H1 (cell line): ENCODE data around the gene PJVK. TPM values are rescaled to one million over a fixed set of nuclear protein-coding genes. Genes with fewer than 3 reads are reported as not detected.
A peak's percentile ranks its signal among the peaks of the same experiment; 100 is the strongest.

ENCODE experiments used
- HDAC6 ChIP-seq: IDR thresholded peaks from one replicate; pipeline ENCODE4 v1.7.1; 2012; ENCODE audit warnings: low read depth, mild to moderate bottlenecking, inconsistent platforms, low read length, moderate library complexity
- JUN ChIP-seq: IDR thresholded peaks from 2 replicates; pipeline ENCODE4 v1.6.1; 2011; ENCODE audit warnings: low read depth, mild to moderate bottlenecking, improper control_type of control experiment, low read length
- MAFK ChIP-seq: IDR thresholded peaks from 2 replicates; pipeline ENCODE4 v1.6.1; 2012; ENCODE audit warnings: low read depth, mild to moderate bottlenecking, improper control_type of control experiment, low read length
- polyA plus RNA-seq, 7 experiments: library from polyadenylated mRNA; depleted of rRNA in 3 of 7; stranded (reverse) in 5 of 7; unstranded in 2 of 7; fragments of >200 nt in 5 of 7; fragments of 200-250 nt in 2 of 7; gene quantifications; 1 replicate in 5 of 7; 2 replicates in 1 of 7; 4 replicates in 1 of 7; pipeline versions ENCODE4 v1.2.1 to v1.2.3, GENCODE V29; 2011 to 2013; ENCODE audit warnings: missing spikeins in 2 of 7, mixed read lengths in 2 of 7
- total RNA-seq: library from RNA; stranded (reverse); fragmentation: NEBNext Ultra II Directional; extraction: Animal tissue kit (Norgen Biotek cat#: 25700); gene quantifications from 2 replicates; pipeline ENCODE4 v1.2.1, GENCODE V29; 2021
- TF ChIP-seq, protein P1 (sequence below): fragments of 300-600 bp; sonication (generic); IDR thresholded peaks from 2 replicates; pipeline ENCODE4 v1.7.1; 2012; ENCODE audit warnings: low read length, moderate library complexity, mild to moderate bottlenecking, inconsistent platforms; ENCODE audit not compliant: insufficient replicate concordance
- TF ChIP-seq, protein P2 (sequence below): IDR thresholded peaks from 2 replicates; pipeline ENCODE4 v1.6.1; 2012; ENCODE audit warnings: low read length, inconsistent platforms
- TF ChIP-seq, protein P3 (sequence below): IDR thresholded peaks from 2 replicates; pipeline ENCODE4 v1.6.1; 2011; ENCODE audit warnings: low read length, improper control_type of control experiment

Gene PJVK
- total and polyA plus RNA-seq, 2 of the 8 experiments (the other 6 are each of a cell fraction or from before 2014, with no cell fraction given): 2.4 to 2.8 TPM

DNA sequence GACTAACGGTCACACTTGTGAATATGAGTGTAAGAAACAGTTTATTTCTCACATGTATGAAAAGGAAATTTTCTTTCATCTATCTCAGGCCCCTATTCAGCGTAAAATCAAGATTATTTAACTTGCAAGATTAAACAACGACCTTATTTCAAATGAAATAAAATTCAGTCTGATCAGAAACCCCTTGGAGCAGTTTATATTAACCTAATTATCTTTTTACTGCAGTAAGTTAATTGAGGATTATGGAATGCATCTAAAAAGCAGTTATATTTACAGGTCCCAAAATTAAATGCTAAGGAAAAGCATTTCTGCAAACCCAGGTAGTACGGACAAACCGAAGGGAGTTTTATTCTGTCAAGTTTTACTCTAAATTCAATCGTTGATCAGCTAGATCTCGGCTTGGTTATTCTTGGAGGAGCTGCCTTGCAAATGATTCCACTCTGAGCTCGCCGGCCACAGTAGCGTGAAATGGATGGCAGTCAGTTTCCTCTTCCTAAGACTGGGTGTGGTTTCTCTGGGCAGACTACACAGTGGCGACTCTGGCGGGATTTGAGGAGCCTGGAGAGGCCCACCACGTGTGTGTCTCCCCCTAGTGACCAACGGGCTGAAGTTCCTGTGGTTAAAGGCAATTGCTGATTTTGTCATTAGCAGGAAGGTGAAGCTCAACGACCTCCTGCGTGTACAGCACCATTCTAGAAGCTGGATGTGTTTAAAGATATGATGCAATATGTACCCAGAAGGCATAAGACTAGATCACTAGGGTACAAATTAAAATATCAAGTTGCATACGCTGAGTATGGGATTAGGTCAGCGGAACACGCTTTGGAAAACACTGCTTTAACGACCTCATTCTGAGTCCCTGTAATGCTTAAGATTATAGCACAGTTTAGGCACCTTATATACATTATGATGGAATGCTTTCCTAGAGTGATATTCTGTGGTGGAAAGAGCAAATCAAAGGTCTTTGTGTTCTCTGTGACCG lies 36.6 kb upstream of the PJVK start (continued):
- TF ChIP-seq, protein P1, sequence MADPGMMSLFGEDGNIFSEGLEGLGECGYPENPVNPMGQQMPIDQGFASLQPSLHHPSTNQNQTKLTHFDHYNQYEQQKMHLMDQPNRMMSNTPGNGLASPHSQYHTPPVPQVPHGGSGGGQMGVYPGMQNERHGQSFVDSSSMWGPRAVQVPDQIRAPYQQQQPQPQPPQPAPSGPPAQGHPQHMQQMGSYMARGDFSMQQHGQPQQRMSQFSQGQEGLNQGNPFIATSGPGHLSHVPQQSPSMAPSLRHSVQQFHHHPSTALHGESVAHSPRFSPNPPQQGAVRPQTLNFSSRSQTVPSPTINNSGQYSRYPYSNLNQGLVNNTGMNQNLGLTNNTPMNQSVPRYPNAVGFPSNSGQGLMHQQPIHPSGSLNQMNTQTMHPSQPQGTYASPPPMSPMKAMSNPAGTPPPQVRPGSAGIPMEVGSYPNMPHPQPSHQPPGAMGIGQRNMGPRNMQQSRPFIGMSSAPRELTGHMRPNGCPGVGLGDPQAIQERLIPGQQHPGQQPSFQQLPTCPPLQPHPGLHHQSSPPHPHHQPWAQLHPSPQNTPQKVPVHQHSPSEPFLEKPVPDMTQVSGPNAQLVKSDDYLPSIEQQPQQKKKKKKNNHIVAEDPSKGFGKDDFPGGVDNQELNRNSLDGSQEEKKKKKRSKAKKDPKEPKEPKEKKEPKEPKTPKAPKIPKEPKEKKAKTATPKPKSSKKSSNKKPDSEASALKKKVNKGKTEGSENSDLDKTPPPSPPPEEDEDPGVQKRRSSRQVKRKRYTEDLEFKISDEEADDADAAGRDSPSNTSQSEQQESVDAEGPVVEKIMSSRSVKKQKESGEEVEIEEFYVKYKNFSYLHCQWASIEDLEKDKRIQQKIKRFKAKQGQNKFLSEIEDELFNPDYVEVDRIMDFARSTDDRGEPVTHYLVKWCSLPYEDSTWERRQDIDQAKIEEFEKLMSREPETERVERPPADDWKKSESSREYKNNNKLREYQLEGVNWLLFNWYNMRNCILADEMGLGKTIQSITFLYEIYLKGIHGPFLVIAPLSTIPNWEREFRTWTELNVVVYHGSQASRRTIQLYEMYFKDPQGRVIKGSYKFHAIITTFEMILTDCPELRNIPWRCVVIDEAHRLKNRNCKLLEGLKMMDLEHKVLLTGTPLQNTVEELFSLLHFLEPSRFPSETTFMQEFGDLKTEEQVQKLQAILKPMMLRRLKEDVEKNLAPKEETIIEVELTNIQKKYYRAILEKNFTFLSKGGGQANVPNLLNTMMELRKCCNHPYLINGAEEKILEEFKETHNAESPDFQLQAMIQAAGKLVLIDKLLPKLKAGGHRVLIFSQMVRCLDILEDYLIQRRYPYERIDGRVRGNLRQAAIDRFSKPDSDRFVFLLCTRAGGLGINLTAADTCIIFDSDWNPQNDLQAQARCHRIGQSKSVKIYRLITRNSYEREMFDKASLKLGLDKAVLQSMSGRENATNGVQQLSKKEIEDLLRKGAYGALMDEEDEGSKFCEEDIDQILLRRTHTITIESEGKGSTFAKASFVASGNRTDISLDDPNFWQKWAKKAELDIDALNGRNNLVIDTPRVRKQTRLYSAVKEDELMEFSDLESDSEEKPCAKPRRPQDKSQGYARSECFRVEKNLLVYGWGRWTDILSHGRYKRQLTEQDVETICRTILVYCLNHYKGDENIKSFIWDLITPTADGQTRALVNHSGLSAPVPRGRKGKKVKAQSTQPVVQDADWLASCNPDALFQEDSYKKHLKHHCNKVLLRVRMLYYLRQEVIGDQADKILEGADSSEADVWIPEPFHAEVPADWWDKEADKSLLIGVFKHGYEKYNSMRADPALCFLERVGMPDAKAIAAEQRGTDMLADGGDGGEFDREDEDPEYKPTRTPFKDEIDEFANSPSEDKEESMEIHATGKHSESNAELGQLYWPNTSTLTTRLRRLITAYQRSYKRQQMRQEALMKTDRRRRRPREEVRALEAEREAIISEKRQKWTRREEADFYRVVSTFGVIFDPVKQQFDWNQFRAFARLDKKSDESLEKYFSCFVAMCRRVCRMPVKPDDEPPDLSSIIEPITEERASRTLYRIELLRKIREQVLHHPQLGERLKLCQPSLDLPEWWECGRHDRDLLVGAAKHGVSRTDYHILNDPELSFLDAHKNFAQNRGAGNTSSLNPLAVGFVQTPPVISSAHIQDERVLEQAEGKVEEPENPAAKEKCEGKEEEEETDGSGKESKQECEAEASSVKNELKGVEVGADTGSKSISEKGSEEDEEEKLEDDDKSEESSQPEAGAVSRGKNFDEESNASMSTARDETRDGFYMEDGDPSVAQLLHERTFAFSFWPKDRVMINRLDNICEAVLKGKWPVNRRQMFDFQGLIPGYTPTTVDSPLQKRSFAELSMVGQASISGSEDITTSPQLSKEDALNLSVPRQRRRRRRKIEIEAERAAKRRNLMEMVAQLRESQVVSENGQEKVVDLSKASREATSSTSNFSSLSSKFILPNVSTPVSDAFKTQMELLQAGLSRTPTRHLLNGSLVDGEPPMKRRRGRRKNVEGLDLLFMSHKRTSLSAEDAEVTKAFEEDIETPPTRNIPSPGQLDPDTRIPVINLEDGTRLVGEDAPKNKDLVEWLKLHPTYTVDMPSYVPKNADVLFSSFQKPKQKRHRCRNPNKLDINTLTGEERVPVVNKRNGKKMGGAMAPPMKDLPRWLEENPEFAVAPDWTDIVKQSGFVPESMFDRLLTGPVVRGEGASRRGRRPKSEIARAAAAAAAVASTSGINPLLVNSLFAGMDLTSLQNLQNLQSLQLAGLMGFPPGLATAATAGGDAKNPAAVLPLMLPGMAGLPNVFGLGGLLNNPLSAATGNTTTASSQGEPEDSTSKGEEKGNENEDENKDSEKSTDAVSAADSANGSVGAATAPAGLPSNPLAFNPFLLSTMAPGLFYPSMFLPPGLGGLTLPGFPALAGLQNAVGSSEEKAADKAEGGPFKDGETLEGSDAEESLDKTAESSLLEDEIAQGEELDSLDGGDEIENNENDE: no peak
- no peak for TF ChIP-seq MAFK
- TF ChIP-seq, protein P2, sequence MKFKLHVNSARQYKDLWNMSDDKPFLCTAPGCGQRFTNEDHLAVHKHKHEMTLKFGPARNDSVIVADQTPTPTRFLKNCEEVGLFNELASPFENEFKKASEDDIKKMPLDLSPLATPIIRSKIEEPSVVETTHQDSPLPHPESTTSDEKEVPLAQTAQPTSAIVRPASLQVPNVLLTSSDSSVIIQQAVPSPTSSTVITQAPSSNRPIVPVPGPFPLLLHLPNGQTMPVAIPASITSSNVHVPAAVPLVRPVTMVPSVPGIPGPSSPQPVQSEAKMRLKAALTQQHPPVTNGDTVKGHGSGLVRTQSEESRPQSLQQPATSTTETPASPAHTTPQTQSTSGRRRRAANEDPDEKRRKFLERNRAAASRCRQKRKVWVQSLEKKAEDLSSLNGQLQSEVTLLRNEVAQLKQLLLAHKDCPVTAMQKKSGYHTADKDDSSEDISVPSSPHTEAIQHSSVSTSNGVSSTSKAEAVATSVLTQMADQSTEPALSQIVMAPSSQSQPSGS: 0 out of 2 replicates have a peak, but pooled peaks have one; percentile 39
- no peak for TF ChIP-seq JUN
- TF ChIP-seq HDAC6: no peak
- TF ChIP-seq, protein P3, sequence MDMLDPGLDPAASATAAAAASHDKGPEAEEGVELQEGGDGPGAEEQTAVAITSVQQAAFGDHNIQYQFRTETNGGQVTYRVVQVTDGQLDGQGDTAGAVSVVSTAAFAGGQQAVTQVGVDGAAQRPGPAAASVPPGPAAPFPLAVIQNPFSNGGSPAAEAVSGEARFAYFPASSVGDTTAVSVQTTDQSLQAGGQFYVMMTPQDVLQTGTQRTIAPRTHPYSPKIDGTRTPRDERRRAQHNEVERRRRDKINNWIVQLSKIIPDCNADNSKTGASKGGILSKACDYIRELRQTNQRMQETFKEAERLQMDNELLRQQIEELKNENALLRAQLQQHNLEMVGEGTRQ: no peak
